GM21381 (cell line): ENCODE data around the gene OAF.
"Not testable (repeated sequence)": the region's sequence is repeated elsewhere in the genome, so short reads cannot be mapped to it uniquely, and the experiment has no call there.

Experiments used
- ATAC-seq: cut with Tn5 transposase; IDR thresholded peaks from one replicate; pipeline ENCODE4 v1.9.1; 2021; ENCODE audit warnings: mild to moderate bottlenecking, moderate library complexity; ENCODE audit not compliant: unreplicated experiment

OAF gene

GRCh38 chr11:120210626-120211521 lies at the start of gene OAF:
Gene OAF, plus strand, starts transcription at chr11:120211032. Its CDS starts 248 bp downstream, at chr11:120211280.
- ATAC-seq, result peak; percentile 76

GRCh38 chr11:120167659-120168058 lies 43.2 kb upstream of the OAF start:
- no peak for ATAC-seq

- no peak for ATAC-seq
Measured at GRCh38 chr11:120168108-120168959, 42.5 kb upstream of the OAF start.

GRCh38 chr11:120168960-120169681 lies 41.7 kb upstream of the OAF start:
- ATAC-seq, result no peak

- ATAC-seq, result no peak
Measured at GRCh38 chr11:120169981-120170698, 40.7 kb upstream of the OAF start.

- no peak for ATAC-seq
Measured at GRCh38 chr11:120170741-120171261, 40.0 kb upstream of the OAF start.

GRCh38 chr11:120172054-120172911 lies 38.5 kb upstream of the OAF start:
- peak; percentile 66 for ATAC-seq

GRCh38 chr11:120173019-120173705 lies 37.7 kb upstream of the OAF start:
- ATAC-seq, result no peak

- ATAC-seq, result no peak
Measured at GRCh38 chr11:120173807-120174206, 37.0 kb upstream of the OAF start.

- ATAC-seq, result no peak
Measured at GRCh38 chr11:120174866-120175265, 36.0 kb upstream of the OAF start.

GRCh38 chr11:120178561-120179056 lies 32.2 kb upstream of the OAF start:
- no peak for ATAC-seq

- no peak for ATAC-seq
Measured at GRCh38 chr11:120179057-120179672, 31.7 kb upstream of the OAF start.

- not testable (repeated sequence) for ATAC-seq
Measured at GRCh38 chr11:120180063-120180462, 30.8 kb upstream of the OAF start.

GRCh38 chr11:120180551-120181232 lies 30.1 kb upstream of the OAF start:
- no peak for ATAC-seq

GRCh38 chr11:120181376-120181975 lies 29.4 kb upstream of the OAF start:
- no peak for ATAC-seq

- no peak for ATAC-seq
Measured at GRCh38 chr11:120182372-120182771, 28.5 kb upstream of the OAF start.
